Measurements from ENCODE around the gene GJA10. TPM values are rescaled to one million over a fixed set of nuclear protein-coding genes. Genes with fewer than 3 reads are reported as not detected.
"Not testable (repeated sequence)": the region's sequence is repeated elsewhere in the genome, so short reads cannot be mapped to it uniquely, and the experiment has no call there.

GJA10 gene
- total RNA-seq: not detected
- not detected for polyA plus RNA-seq
- long read RNA-seq, donor 1: 0 reads
- long read RNA-seq, donor 2: 0 reads
- long read RNA-seq, donor 3: 0 reads

- no peaks in the 10 kb centered on the region for H3K4me1 ChIP-seq
- no peak within 1 kb of the TSS for H3K27ac ChIP-seq
- ATAC-seq: no peak
- H3K4me3 ChIP-seq: no peak within 1 kb of the TSS
- DNase-seq: no peak
- TF ChIP-seq POLR2A (IDR thresholded peaks at IDR 0.05) (no peak), CTCF (IDR thresholded peaks at IDR 0.05) (no peak)
- no peaks in the 10 kb centered on the region for H3K9me3 ChIP-seq
- intact Hi-C loops (cut with DNase I): no loop called here
- WGBS, 4 donors: 78 to 100% (median 94%) methylated on average over 1 of the region's 1 CpG
- H3K36me3 ChIP-seq: no peaks in the 10 kb centered on the region
- peaks cover 0 to 44% (median 18%) of the 10 kb centered on the region in 9 donors for H3K27me3 ChIP-seq
Measured at GRCh38 chr6:89894169-89894568, at the start of gene GJA10. GJA10 (plus strand) TSS chr6:89894469; CDS start chr6:89894469, 0 bp downstream.

GRCh38 chr6:89847513-89847912 is 46.8 kb upstream of the GJA10 start:
- H3K9me3 ChIP-seq; H3K27me3 ChIP-seq; intact Hi-C loops (cut with DNase I); DNase-seq; H3K4me3 ChIP-seq; ATAC-seq; H3K27ac ChIP-seq: not testable (repeated sequence)
- WGBS, 4 donors: 92 to 98% (median 95%) methylated on average over 5 of the region's 5 CpGs
- Histone ChIP-seq H3K36me3 (peaks cover 0 to 60% (median 35%) of the 10 kb centered on the region in 9 donors), H3K4me1 (peaks cover 0 to 13% (median 10%) of the 10 kb centered on the region in 12 donors)

DNA sequence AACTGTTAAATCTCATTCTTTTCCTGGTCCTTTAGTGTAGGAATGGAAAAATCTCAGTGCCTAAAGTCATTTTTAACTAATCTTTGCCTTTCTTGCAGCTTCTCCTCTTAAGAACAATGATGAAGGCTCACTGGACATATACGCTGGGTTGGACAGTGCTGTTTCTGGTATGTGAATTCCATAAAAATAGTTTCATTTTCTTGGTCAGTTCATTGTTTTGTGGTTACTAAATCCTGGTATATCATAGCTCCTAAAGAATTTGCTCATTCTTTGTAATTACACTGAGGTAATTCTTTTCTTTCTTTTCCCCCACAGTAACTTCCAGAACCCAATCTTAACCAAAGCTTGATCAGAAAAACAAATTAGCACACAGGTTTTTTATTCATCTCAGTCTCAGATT is 41.2 kb upstream of the GJA10 start:
- ATAC-seq (no peak), DNase-seq (no peak)
- no peaks in the 10 kb centered on the region for H3K27me3 ChIP-seq
- no peaks in the 10 kb centered on the region for H3K9me3 ChIP-seq
- WGBS, 4 donors: 95 to 100% (median 99%) methylated on average over 1 of the region's 1 CpG
- H3K4me3 ChIP-seq: no peak overlapping the region
- no peak for TF ChIP-seq POLR2A (IDR thresholded peaks at IDR 0.05)
- no peak for TF ChIP-seq CTCF (IDR thresholded peaks at IDR 0.05)
- intact Hi-C loops (cut with DNase I): no loop called here
- no peak overlapping the region for H3K27ac ChIP-seq
- peaks cover 0 to 91% (median 69%) of the 10 kb centered on the region in 9 donors for H3K36me3 ChIP-seq
- H3K4me1 ChIP-seq: no peaks in the 10 kb centered on the region

DNA sequence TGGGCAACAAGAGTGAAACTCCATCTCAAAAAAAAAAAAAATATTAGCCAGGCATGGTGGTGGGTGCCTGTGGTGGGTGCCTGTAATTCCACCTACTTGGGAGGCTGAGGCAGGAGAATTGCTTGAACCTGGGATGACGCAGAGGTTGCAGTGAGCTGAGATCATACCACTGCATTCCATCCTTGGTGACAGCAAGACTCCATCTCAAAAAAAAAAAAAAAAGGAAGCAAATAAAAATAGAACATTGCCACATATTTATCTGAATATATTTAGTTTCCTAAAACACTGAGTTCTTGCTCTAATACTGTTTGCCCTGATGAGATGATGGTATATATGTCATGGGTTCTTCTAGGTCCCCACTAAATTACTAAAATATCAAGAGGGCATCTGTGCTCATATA is 36.2 kb upstream of the GJA10 start:
- peaks cover 0 to 100% (median 98%) of the 10 kb centered on the region in 9 donors for H3K36me3 ChIP-seq
- no peaks in the 10 kb centered on the region for H3K27me3 ChIP-seq
- WGBS, 4 donors: 75 to 97% (median 95%) methylated on average over 1 of the region's 1 CpG
- TF ChIP-seq POLR2A (IDR thresholded peaks at IDR 0.05): no peak
- no peak for TF ChIP-seq CTCF (IDR thresholded peaks at IDR 0.05)
- H3K4me1 ChIP-seq: no peaks in the 10 kb centered on the region
- ATAC-seq (no peak), DNase-seq (no peak)
- H3K27ac ChIP-seq: no peak overlapping the region
- intact Hi-C loops (cut with DNase I): no loop called here
- H3K9me3 ChIP-seq: no peaks in the 10 kb centered on the region
- H3K4me3 ChIP-seq: no peak overlapping the region

GRCh38 chr6:89859744-89860143 is 34.5 kb upstream of the GJA10 start:
- Histone ChIP-seq H3K4me1 (no peaks in the 10 kb centered on the region), H3K9me3 (no peaks in the 10 kb centered on the region), H3K36me3 (peaks cover 0 to 100% (median 97%) of the 10 kb centered on the region in 9 donors), H3K27ac (no peak overlapping the region), H3K4me3 (no peak overlapping the region), H3K27me3 (no peaks in the 10 kb centered on the region)
- TF ChIP-seq CTCF (IDR thresholded peaks at IDR 0.05) (no peak), POLR2A (IDR thresholded peaks at IDR 0.05) (no peak)
- 92 to 97% (median 96%) methylated on average over 4 of the region's 4 CpGs for WGBS, 4 donors
- intact Hi-C loops (cut with DNase I): no loop called here
- ATAC-seq (no peak), DNase-seq (no peak)

All from heart left ventricle (tissue), 16 donors.